ENCODE data around the gene SFI1. TPM values are rescaled to one million over a fixed set of nuclear protein-coding genes. Genes with fewer than 3 reads are reported as not detected.

Gene SFI1
- total and polyA plus RNA-seq, 2 donors (not counting 1 experiment from before 2014, with no cell fraction given), result 80.2 to 182 TPM

DNA sequence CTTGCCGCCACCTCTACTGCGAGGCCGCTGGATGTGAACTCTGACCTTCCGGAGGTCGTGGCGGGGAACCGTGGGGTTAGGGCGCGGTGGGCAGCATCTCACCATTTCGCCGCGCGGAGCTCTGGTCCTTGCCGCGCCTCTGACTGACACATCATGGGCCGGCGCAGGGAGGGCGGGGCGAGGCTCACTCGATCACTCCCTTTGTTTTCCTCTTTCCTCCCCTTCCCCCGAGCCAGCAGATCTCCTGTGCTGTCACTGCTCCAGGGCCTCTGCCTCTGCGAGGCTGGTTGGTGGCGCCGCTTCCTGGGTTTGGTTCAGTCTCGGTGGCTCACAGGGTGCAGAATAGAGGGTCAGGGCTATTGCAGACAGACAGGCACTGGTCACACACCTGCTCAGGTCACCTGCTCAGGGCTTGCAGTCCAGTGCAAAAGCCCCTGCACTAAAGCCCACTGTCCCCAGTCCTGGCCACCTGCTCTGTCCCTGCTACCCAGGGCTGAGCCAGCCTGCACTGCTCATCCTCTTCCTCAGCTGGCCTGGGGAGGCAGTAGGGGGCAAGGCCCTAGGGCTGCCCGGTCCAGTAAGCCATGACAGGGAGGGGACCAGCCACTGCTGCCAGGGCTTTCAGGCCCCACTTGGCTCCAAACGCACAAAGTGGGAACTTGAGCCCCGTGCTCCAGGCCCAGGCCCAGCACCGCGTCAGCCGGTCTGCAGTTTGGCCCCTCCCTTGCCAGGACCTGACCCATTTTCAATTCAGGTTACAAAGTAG lies 129.5 kb downstream of the SFI1 start:
- H4K20me1 ChIP-seq (ENCODE audit: control insufficient read depth, insufficient read depth, low read length, poor library complexity, severe bottlenecking), result peaks cover 51% of the 10 kb centered on the region
- H3K27ac Mint-ChIP-seq, result no peak overlapping the region

More for the DNA sequence above, 129.5 kb downstream of the SFI1 start:
- H3K79me2 ChIP-seq (ENCODE audit: control insufficient read depth, insufficient read depth, low read length), result peaks cover 71% of the 10 kb centered on the region
- Mint-ChIP-seq H3K4me3 (no peak overlapping the region), H3K4me1 (peaks cover 38% of the 10 kb centered on the region), H3K27me3 (no peaks in the 10 kb centered on the region), H3K9me3 (ENCODE audit: insufficient read depth) (no peaks in the 10 kb centered on the region)
- no peaks in the 10 kb centered on the region for H3K27me3 ChIP-seq (replicated peaks in 1 of 4; ENCODE audit: control extremely low read depth in 1 of 4, control insufficient read depth in 3 of 4, insufficient read depth in 4 of 4, low read length in 3 of 4)
- ATAC-seq (ENCODE audit: low read depth) (no peak), DNase-seq (no peak)
- intact Hi-C loops (cut with micrococcal nuclease), result no loop called here
- CTCF ChIA-PET, result no interaction called here
- H2AFZ ChIP-seq (ENCODE audit: insufficient read depth, low read depth, low read length, poor library complexity, severe bottlenecking), result no peak overlapping the region
- peaks cover 0 to 30% of the 10 kb centered on the region in 2 experiments for H3K36me3 ChIP-seq (replicated peaks in 1 of 2; ENCODE audit: control extremely low read depth in 1 of 2, control insufficient read depth in 1 of 2, extremely low read depth in 1 of 2, insufficient read depth in 2 of 2, low read length in 1 of 2)
- no peaks in the 10 kb centered on the region for H3K9me3 ChIP-seq (ENCODE audit: control extremely low read depth in 1 of 3, control insufficient read depth in 2 of 3, insufficient read depth in 1 of 3, low read length in 2 of 3)
- H3K4me1 ChIP-seq (ENCODE audit: control insufficient read depth in 2 of 2, insufficient read depth in 2 of 2, low read length in 2 of 2), result peaks cover 14 to 38% of the 10 kb centered on the region in 2 donors
- H3K9ac ChIP-seq (ENCODE audit: low read length), result no peak overlapping the region
- 97% methylated on average over 31 of the region's 31 CpGs for WGBS (ENCODE audit: insufficient coverage)
- H3K27ac ChIP-seq (ENCODE audit: low read length in 2 of 2), result no peak overlapping the region
- POLR2A ChIA-PET, result no interaction called here
- H3K4me2 ChIP-seq (replicated peaks; ENCODE audit: low read depth, low read length, poor library complexity, severe bottlenecking), result no peak overlapping the region
- H3K4me3 ChIP-seq (ENCODE audit: control extremely low read depth in 1 of 5, extremely low read depth in 1 of 5, insufficient read depth in 1 of 5, low read depth in 2 of 5, low read length in 4 of 5), result no peak overlapping the region
- TF ChIP-seq, protein P1, sequence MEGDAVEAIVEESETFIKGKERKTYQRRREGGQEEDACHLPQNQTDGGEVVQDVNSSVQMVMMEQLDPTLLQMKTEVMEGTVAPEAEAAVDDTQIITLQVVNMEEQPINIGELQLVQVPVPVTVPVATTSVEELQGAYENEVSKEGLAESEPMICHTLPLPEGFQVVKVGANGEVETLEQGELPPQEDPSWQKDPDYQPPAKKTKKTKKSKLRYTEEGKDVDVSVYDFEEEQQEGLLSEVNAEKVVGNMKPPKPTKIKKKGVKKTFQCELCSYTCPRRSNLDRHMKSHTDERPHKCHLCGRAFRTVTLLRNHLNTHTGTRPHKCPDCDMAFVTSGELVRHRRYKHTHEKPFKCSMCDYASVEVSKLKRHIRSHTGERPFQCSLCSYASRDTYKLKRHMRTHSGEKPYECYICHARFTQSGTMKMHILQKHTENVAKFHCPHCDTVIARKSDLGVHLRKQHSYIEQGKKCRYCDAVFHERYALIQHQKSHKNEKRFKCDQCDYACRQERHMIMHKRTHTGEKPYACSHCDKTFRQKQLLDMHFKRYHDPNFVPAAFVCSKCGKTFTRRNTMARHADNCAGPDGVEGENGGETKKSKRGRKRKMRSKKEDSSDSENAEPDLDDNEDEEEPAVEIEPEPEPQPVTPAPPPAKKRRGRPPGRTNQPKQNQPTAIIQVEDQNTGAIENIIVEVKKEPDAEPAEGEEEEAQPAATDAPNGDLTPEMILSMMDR (IDR thresholded peaks at IDR 0.05), result no peak
- TF ChIP-seq EZH2 (IDR thresholded peaks at IDR 0.05; ENCODE audit: borderline replicate concordance, insufficient read depth, low read depth, low read length, poor library complexity, severe bottlenecking), result no peak

All from B cell (primary cell).